DMS79 treated with DMSO at 0.1 percent for 48 hours (cell line): ENCODE results near the gene MCM5.
"Not testable (repeated sequence)": the region's sequence is repeated elsewhere in the genome, so short reads cannot be mapped to it uniquely, and the experiment has no call there.

Experiments used
- DNase-seq: peaks from one replicate; lab custom pipeline; 2025; lab: John Stamatoyannopoulos, UW

Gene MCM5

DNA sequence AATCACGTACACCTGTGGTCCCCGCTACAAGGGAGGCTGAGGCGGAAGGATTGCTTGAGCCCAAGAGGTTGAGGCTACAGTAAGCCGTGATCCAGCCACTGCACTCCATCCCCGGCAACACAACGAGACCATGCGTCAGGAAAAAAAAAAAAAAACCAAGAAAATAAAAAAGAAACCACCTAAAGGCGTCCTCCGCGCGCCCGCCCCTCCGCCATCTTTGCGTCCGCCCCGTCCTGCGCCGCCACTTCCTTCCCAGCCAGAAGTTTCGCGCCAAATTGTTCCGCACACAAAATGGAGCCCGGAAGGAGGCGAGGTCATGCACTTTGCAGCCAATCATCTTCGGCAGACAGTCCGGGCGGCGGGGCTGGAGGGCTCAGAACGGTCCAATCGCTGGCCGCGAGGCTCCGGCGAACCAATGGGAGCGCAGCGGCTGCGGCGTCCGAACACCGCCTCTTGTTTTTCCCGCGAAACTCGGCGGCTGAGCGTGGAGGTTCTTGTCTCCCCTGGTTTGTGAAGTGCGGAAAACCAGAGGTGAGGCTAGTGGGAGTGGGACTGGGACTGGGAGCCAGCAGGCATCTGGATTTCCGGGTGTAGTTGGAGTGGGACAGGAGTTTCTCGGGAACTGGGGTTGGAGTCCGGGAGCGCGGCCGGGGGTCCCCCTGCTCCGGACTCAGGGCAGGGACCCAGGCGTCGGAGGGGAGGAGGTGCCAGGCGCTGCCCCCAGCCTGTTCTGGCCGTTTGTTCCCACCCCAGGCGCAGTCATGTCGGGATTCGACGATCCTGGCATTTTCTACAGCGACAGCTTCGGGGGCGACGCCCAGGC is at the start of gene MCM5:
Gene MCM5, plus strand, starts transcription at position 463 of the 823 bp plus-strand sequence. Its CDS starts 299 bp downstream, at position 762.
- DNase-seq, result peak; percentile 84

- DNase-seq, result peak; percentile 62
These were observed 49.1 kb upstream of the MCM5 start for GRCh38 chr22:35350539-35351503.

DNA sequence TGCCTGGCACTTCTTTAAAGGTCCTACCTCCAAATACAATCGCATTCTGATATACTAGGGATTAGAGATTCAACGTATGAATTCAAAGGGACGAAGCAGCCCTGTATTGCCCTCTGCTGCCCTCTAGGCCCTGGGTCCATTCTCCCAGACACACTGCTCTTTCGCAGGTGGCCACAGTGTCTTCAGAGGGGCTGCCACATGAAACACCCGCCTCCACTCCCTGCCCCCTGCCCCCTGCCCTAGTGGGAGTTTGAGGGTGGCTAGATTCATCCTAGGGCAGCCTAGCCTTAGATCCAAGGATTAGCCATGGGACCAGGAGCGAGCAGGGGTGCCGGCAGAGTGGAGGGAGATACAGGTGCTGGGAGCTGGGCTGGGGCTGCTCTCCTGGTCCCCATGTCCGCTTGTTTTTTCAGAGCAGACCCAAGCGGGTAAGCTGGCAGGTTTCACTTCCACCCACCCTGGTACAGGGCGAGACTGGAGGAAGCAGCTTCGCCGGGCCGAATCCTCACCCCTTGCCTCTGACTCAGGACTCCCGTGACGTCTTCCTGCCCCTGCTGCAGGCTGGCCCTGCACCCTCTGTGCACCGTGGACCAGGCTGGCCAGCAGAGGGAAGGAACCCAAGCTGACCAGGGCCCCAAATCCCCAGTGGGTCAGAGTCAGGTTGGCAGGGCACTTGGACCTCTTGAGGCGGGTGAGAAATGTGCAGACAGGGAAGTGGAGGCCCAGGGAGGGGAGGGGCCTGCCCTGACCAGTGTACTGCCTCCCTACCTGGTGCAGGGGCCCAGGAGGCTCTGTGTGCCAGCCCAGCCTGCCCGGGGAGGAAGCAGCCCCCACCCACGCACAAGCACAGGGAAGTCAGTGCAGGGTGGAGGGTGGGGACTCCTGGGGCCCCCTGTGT is 47.5 kb upstream of the MCM5 start:
- DNase-seq, result no peak

DNA sequence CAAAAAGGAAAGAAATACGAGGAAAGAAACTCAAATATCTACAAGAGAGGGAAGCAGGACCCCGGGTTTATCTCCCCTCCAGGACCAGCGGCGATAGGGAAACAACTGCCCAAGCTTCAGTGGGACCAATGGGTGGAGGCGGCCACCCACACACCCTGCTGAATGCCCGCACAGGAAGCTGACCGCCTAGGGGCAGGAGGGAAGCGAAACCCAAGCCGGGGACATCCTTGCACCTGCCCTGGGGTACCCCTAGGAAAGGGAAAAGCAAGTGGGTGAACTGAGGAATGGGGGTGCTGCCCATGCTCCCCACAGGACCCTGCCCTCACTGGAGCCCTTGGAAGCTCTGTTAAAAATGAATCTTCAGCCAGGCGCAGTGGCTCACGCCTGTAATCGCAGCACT is 46.6 kb upstream of the MCM5 start:
- DNase-seq, result no peak

DNA sequence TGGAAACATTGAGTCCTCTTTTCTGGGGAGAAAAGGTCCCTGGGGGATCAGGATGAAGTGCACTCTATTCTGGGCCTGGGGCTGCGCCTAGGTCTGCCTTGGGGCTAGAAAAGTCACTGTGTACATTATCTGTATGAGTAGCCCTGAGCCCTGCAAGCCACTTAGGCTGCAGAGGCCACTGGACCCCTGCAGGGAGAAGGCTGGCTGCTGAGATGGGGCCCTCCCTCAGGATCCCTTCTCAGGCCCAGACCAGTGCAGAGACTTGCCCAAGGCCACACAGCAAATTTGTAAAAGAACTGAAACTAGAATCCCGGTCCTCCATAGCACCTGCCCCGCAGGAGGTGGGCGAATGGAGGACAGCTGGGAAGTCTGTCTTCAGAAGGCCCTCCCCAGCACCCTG is 45.9 kb upstream of the MCM5 start:
- DNase-seq, result no peak

- DNase-seq, result no peak
These were observed 41.9 kb upstream of the MCM5 start for GRCh38 chr22:35357883-35358621.

GRCh38 chr22:35359380-35360065 is 40.4 kb upstream of the MCM5 start:
- no peak for DNase-seq

GRCh38 chr22:35361001-35361558 is 38.9 kb upstream of the MCM5 start:
- no peak for DNase-seq

- DNase-seq, result no peak
These were observed 36.3 kb upstream of the MCM5 start for GRCh38 chr22:35363566-35364086.

DNA sequence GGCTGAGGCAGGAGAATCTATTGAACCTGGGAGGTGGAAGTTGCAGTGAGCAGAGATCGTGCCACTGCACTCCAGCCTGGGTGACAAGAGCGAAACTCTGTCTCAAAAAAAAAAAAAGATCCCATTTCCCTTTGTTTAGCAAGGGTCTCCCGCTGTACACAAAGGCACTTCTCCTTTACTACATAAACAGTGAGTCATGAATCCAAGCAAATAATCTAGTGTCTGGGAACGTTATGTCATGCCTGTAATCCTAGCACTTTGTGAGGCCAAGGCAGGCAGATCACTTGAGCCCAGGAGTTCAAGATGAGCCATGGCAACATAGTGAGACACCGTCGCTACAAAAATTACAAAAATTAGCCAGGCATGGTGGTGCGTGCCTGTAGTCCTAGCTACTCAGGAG is 35.7 kb upstream of the MCM5 start:
- DNase-seq, result not testable (repeated sequence)

GRCh38 chr22:35367331-35367886 is 32.5 kb upstream of the MCM5 start:
- no peak for DNase-seq

DNA sequence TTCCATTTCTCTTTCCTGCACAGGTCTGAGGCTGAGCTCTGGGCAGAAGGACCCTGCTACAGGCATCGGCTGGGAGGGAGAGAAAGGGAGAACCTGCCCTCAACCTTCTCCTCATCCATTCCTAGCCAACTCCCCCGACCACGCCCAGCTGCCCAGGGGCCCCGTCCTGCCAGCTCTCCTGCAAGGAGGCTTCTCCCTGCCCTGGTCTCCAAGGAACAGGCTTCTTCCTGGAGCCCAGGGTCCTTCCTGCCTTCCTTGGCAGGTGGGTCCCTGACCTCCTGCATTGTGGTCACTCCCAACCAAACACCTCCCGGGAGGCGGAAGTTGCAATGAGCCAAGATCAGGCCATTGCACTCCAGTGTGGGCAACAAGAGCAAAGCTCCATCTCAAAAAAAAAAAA is 31.6 kb upstream of the MCM5 start:
- no peak for DNase-seq

GRCh38 chr22:35369996-35370395 is 29.9 kb upstream of the MCM5 start:
- DNase-seq, result no peak

DNA sequence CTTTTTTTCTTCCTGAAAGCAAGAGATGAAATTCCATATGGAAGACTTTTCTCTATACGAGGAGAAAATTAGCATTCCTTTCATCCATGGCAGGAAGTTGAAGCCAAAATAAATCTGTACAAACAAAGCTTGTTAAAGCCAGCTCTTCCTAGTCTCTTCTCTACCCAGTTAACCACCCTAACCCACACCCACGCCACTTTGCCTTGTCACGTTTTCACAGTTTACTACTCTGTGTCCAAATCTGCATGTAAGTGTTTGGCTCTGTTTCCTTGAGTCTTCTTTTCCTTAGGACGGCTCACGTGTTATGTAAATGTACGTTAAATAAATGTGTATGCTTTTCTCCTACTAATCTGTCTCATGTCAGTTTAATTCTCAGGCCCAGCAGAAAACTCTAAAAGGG is 26.2 kb upstream of the MCM5 start:
- DNase-seq, result no peak

DNA sequence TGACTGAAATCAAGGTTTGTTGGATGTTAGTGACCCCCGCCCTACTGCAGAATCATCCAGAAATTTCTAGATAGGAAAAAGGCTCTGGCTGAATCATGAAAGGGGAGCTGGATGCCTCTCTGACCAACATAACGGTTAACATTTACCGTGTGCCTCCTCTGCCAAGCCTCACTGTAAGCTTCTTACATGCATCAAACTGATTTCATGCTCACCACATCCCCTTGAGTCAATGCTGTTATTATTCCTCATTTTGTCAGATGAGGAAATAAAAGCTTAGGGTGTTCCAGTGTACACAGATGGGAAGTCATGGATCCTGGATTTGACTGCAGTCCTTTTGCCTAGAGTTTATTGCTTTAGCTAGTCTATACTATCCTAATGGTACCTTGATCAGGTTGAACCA is 24.9 kb upstream of the MCM5 start:
- no peak for DNase-seq

DNA sequence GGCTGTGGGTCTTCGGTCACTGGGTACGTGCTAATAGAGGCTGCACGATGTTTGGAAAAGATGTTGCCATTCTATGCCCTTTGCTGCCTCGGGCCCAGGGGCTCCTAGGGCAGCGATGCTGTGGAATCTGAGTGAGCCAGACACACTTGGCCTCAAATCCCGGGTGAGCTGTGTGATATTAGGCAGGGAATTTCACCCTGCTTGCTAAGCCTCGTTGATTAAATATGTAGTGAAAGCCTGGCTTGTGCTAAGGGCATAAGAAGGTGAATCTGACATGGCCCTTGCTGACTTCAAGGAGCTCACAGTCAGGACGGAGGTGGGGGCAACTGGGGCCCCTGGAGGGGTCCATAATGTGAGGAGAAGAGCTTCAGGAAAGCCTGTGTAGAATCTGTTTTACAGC is 24.4 kb upstream of the MCM5 start:
- no peak for DNase-seq

GRCh38 chr22:35376728-35377472 is 23.0 kb upstream of the MCM5 start:
- DNase-seq, result peak; percentile 3

- DNase-seq, result no peak
These were observed 22.2 kb upstream of the MCM5 start for GRCh38 chr22:35377735-35378134.

- DNase-seq, result no peak
These were observed 21.3 kb upstream of the MCM5 start for GRCh38 chr22:35378621-35379020.
